Right renal pelvis (tissue), 4 donors: Measurements from ENCODE around the gene YPEL4. TPM values are rescaled to one million over a fixed set of nuclear protein-coding genes. Genes with fewer than 3 reads are reported as not detected.

Source experiments
- DNase-seq, 4 donors: peaks; one replicate each; pipeline ENCODE4 v3.0.0-alpha.2; 2013; ENCODE audit warnings: low read depth in 4 of 4, low spot score in 3 of 4, missing footprints in 1 of 4
- polyA plus RNA-seq, 4 donors: library from polyadenylated mRNA; unstranded; fragments of 120-200 nt; gene quantifications; one replicate each; pipeline ENCODE4 v1.2.1, GENCODE V29; 2013; ENCODE audit not compliant: insufficient read length in 4 of 4

Gene YPEL4
- polyA plus RNA-seq, 4 donors: 1.5 to 2.5 (median 1.8) TPM

DNA sequence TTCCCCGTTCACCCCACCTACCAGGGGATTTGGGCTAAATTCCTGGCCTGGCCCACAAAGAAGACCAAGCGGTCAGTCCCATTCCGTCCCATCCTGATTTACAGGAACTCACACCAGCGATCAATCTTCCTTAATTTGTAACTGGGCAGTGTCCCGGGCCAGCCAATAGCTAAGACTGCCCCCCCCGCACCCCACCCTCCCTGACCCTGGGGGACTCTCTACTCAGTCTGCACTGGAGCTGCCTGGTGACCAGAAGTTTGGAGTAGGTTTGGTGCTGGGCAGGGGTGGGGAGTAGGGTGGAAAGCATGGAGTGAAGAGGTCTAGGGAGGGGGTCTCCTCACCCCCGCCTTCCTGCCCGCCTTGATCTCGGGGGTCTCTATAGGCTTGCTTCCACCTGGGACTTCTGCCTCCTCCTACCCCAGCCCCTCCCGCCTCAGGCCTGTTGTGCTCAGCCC is 52.2 kb downstream of the YPEL4 start, which contains the start of gene SERPING1:
SERPING1 (plus strand) TSS at position 225 of the 455 bp plus-strand sequence. CDS start 586 bp downstream, outside the sequence.
- DNase-seq: peak; percentile 22 to 56 (median 34)

DNA sequence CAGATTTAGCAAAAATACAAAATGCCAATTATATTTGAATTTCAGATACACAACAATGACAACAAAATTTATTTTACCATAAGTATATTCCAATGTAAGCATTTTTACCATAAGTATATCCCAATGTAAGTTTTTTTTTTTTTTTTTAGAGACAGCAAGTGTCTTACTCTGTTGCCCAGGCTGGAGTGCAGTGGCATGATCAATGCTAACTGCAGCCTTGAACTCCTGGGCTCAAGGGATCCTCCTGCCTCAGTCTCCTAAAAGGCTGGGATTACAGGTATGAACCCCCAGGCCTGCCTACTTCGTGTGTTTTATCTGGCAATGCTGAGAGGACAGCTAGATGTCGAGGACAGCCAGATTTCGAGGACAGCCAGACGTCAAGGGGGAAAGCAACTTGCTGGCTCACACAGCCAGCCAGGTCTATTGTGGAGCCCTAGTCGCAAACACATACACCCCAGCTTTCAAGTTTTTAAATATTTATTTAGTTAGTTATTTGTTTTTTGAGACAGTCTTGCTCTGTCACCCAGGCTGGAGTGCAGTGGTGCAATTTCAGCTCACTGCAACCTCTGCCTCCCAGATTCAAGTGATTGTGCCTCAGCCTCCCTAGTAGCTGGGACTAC is 53.3 kb downstream of the YPEL4 start:
- no peak for DNase-seq

Other genes with a start within 250 kb of the YPEL4 start
- 10 to 100 TPM; 21.9 to 26.1 (median 22.5) TPM for gene SLC43A3, start 222.8 kb downstream of the YPEL4 start, polyA plus RNA-seq
- 1 to 10 TPM; 2.8 to 4.3 (median 3.2) TPM for gene RTN4RL2, start 189.4 kb downstream of the YPEL4 start, polyA plus RNA-seq
- 1 to 10 TPM; 5.4 to 6.6 (median 5.9) TPM for gene SLC43A1, start 134.2 kb downstream of the YPEL4 start, polyA plus RNA-seq
- 10 to 100 TPM; 43.8 to 56.6 (median 49.4) TPM for gene TIMM10, start 119.2 kb downstream of the YPEL4 start, polyA plus RNA-seq
- under 1 TPM; 0.10 to 0.45 (median 0.23) TPM for gene SMTNL1, start 112.3 kb downstream of the YPEL4 start, polyA plus RNA-seq
- gene UBE2L6, start 82.2 kb downstream of the YPEL4 start, polyA plus RNA-seq: 10 to 100 TPM; 38.4 to 41.1 (median 39.5) TPM
- gene SERPING1, start 52.2 kb downstream of the YPEL4 start, polyA plus RNA-seq: 100 to 1,000 TPM; 157 to 178 (median 171) TPM
- 10 to 100 TPM; 14.6 to 17.1 (median 15.1) TPM for gene CLP1, start 7.8 kb upstream of the YPEL4 start, polyA plus RNA-seq
- gene ZDHHC5, start 18.2 kb upstream of the YPEL4 start, polyA plus RNA-seq: 10 to 100 TPM; 54.9 to 58.4 (median 55.8) TPM
- 10 to 100 TPM; 19.9 to 20.3 (median 20.0) TPM for gene MED19, start 62.3 kb upstream of the YPEL4 start, polyA plus RNA-seq
- 100 to 1,000 TPM; 108 to 130 (median 128) TPM for gene TMX2, start 62.7 kb upstream of the YPEL4 start, polyA plus RNA-seq
- gene SELENOH, start 91.6 kb upstream of the YPEL4 start, polyA plus RNA-seq: 100 to 1,000 TPM; 101 to 145 (median 118) TPM
- under 1 TPM; 0.08 to 0.22 (median 0.16) TPM for gene BTBD18, start 101.9 kb upstream of the YPEL4 start, polyA plus RNA-seq
- 100 to 1,000 TPM; 201 to 226 (median 215) TPM for gene CTNND1, start 111.9 kb upstream of the YPEL4 start, polyA plus RNA-seq